Endothelial cell of umbilical vein (primary cell): ENCODE measurements around the gene DRAP1. TPM values are rescaled to one million over a fixed set of nuclear protein-coding genes. Genes with fewer than 3 reads are reported as not detected.

ENCODE experiments used
- BruUV-seq: library from RNA; stranded (reverse); fragments of 400-500 nt; replicated peaks from 2 replicates; lab custom pipeline; 2021; lab: Mats Ljungman, UMichigan
- CTCF ChIA-PET: fragments of 300-600, 350-600 bp; sonication (Branson Sonifier 250); formaldehyde crosslinking; loops from one replicate; lab custom pipeline; 2021; ENCODE audit warnings: antibody characterized with exemption, inconsistent platforms; lab: Charles Lee
- POLR2A ChIA-PET: fragments of 300-600, 350-600 bp; sonication (Branson Sonifier 250); formaldehyde crosslinking; loops from one replicate; lab custom pipeline; 2021; ENCODE audit warnings: antibody characterized with exemption, inconsistent platforms; lab: Charles Lee
- DNase-seq: peaks from one replicate; pipeline ENCODE4 v3.0.0-alpha.2; 2011; ENCODE audit warnings: low read depth, low spot score
- FAIRE-seq: peaks from 2 replicates; lab custom pipeline; 2011; peaks lifted over from hg19 to GRCh38; lab: Jason Lieb, UNC
- H2AFZ ChIP-seq: 2 replicates; pipeline ENCODE4 v1.6.0; 2012; ENCODE audit warnings: low read depth, low read length, control low read depth, inconsistent platforms
- H3K27ac ChIP-seq: 2 replicates; pipeline ENCODE4 v1.5.1; 2011; ENCODE audit warnings: low read depth, mild to moderate bottlenecking, control low read depth, low read length, moderate library complexity; ENCODE audit not compliant: insufficient read depth
- H3K27me3 ChIP-seq, 2 experiments: 2 replicates each; pipeline versions ENCODE4 v1.6.0 to v1.6.1; 2011; ENCODE audit warnings: low read length in 2 of 2, mixed read lengths in 1 of 2; ENCODE audit not compliant: control insufficient read depth in 2 of 2, insufficient read depth in 2 of 2
- H3K36me3 ChIP-seq, 2 experiments: 2 replicates in 1 of 2; 3 replicates in 1 of 2; pipeline ENCODE4 v1.5.1; 2011; ENCODE audit warnings: low read length in 2 of 2, mild to moderate bottlenecking in 1 of 2, moderate library complexity in 1 of 2; ENCODE audit not compliant: control insufficient read depth in 2 of 2, insufficient read depth in 2 of 2; ENCODE audit errors: extremely low read depth in 1 of 2
- H3K4me1 ChIP-seq: 3 replicates; pipeline ENCODE4 v1.5.1; 2011; ENCODE audit warnings: mild to moderate bottlenecking, low read length; ENCODE audit not compliant: control insufficient read depth, insufficient read depth; ENCODE audit errors: extremely low read depth
- H3K4me2 ChIP-seq: 2 replicates; pipeline ENCODE4 v1.6.1; 2011; ENCODE audit warnings: low read length, control low read depth, mixed read lengths; ENCODE audit not compliant: insufficient read depth
- H3K4me3 ChIP-seq, 3 experiments: fragments of 200-600 bp in 1 of 3; sonication (generic), shearing (Covaris generic) in 1 of 3; replicated peaks in 1 of 3; 2 replicates each; pipeline ENCODE4 v1.5.1; 2011 to 2016; ENCODE audit warnings: control low read depth in 3 of 3, low read length in 3 of 3, mild to moderate bottlenecking in 2 of 3, inconsistent platforms in 1 of 3, low read depth in 1 of 3, moderate library complexity in 1 of 3; ENCODE audit not compliant: insufficient read depth in 1 of 3
- H3K79me2 ChIP-seq: 2 replicates; pipeline ENCODE4 v1.6.0; 2012; ENCODE audit warnings: low read length, inconsistent platforms; ENCODE audit not compliant: control insufficient read depth, insufficient read depth
- H3K9ac ChIP-seq: replicated peaks from 2 replicates; pipeline ENCODE3; 2011; ENCODE audit warnings: low read length, control low read depth; ENCODE audit not compliant: insufficient read depth; ENCODE audit errors: extremely low read depth
- H3K9me1 ChIP-seq: replicated peaks from 3 replicates; pipeline ENCODE4 v1.6.0; 2011; ENCODE audit warnings: mild to moderate bottlenecking, low read length; ENCODE audit not compliant: control insufficient read depth, insufficient read depth; ENCODE audit errors: extremely low read depth
- H3K9me3 ChIP-seq: replicated peaks from 2 replicates; pipeline ENCODE4 v1.5.1; 2012; ENCODE audit warnings: low read length, inconsistent platforms; ENCODE audit not compliant: control insufficient read depth, insufficient read depth
- H4K20me1 ChIP-seq: replicated peaks from 2 replicates; pipeline ENCODE3; 2011; ENCODE audit warnings: mild to moderate bottlenecking, low read length; ENCODE audit not compliant: control insufficient read depth, insufficient read depth; ENCODE audit errors: extremely low read depth
- CTCF ChIP-seq, 2 donors: IDR thresholded peaks; 1 replicate in 1 of 2; 2 replicates in 1 of 2; pipeline ENCODE4 v1.5.1; 2011; ENCODE audit warnings: low read length in 2 of 2, mild to moderate bottlenecking in 2 of 2, moderate library complexity in 2 of 2, control low read depth in 1 of 2, inconsistent platforms in 1 of 2, low read depth in 1 of 2; ENCODE audit not compliant: insufficient read depth in 1 of 2; ENCODE audit errors: extremely low read depth in 1 of 2
- EZH2 ChIP-seq: IDR thresholded peaks from 2 replicates; pipeline ENCODE4 v1.6.1; 2012; ENCODE audit warnings: borderline replicate concordance, low read depth, mild to moderate bottlenecking, moderate library complexity, low read length, inconsistent platforms; ENCODE audit not compliant: severe bottlenecking
- FOS ChIP-seq: IDR thresholded peaks from 2 replicates; pipeline ENCODE4 v1.6.1; 2011; ENCODE audit warnings: mild to moderate bottlenecking, low read length, moderate library complexity, borderline replicate concordance; ENCODE audit not compliant: insufficient read depth
- GATA2 ChIP-seq: IDR thresholded peaks from 2 replicates; pipeline ENCODE4 v1.7.0; 2011; ENCODE audit warnings: low read depth, mild to moderate bottlenecking, moderate library complexity, mixed read lengths, low read length; ENCODE audit not compliant: insufficient read length, insufficient read depth
- JUN ChIP-seq: IDR thresholded peaks from 2 replicates; pipeline ENCODE4 v1.6.1; 2011; ENCODE audit warnings: borderline replicate concordance, low read depth; ENCODE audit not compliant: insufficient read length, insufficient read depth
- MAX ChIP-seq: IDR thresholded peaks from 2 replicates; pipeline ENCODE4 v1.6.1; 2011; ENCODE audit not compliant: insufficient read depth, insufficient read length
- MYC ChIP-seq: IDR thresholded peaks from one replicate; pipeline ENCODE4 v1.6.1; 2011; ENCODE audit warnings: mild to moderate bottlenecking, low read depth, low read length
- POLR2A ChIP-seq: IDR thresholded peaks from 2 replicates; pipeline ENCODE4 v1.6.1; 2012; ENCODE audit warnings: low read depth, mild to moderate bottlenecking, control low read depth, low read length
- POLR2AphosphoS5 ChIP-seq: IDR thresholded peaks from 2 replicates; pipeline ENCODE4 v1.6.1; 2012; ENCODE audit warnings: low read depth, mild to moderate bottlenecking, control low read depth, low read length, moderate library complexity; ENCODE audit not compliant: insufficient read depth
- dilution Hi-C: fragments of 300-500 bp; cut with MboI; formaldehyde crosslinking; loops from one replicate; pipeline ENCODE4 v1.15.0; 2019; ENCODE audit warnings: low sequenced_read_pairs; ENCODE audit not compliant: extremely low pct_ligation_motif_present
- intact Hi-C: fragments of 100-400 bp; cut with micrococcal nuclease; formaldehyde crosslinking; loops from one replicate; pipeline ENCODE4 v1.10.0; 2022
- polyA plus RNA-seq, 4 experiments: library from polyadenylated mRNA; depleted of rRNA in 3 of 4; stranded (reverse) in 3 of 4; unstranded in 1 of 4; fragments of >200 nt; gene quantifications; 2 replicates each; pipeline versions ENCODE4 v1.2.1 to v1.2.3, GENCODE V29; 2011 to 2012; ENCODE audit warnings: missing spikeins in 1 of 4
- total RNA-seq: library from RNA; stranded (reverse); gene quantifications from 2 replicates; pipeline ENCODE4 v1.2.3, GENCODE V29; 2021

The DRAP1 gene
- total and polyA plus RNA-seq, 2 donors (not counting 3 experiments of a cell fraction or from before 2014, with no cell fraction given) = 74.9 to 114 TPM

GRCh38 chr11:65880027-65880426, 39.2 kb upstream of the DRAP1 start:
- FAIRE-seq (no peak), DNase-seq (no peak)
- Histone ChIP-seq H3K9me3 (no peaks in the 10 kb centered on the region), H3K79me2 (no peaks in the 10 kb centered on the region), H2AFZ (no peak overlapping the region), H3K4me2 (no peak overlapping the region), H3K9me1 (no peaks in the 10 kb centered on the region), H4K20me1 (no peaks in the 10 kb centered on the region), H3K9ac (no peak overlapping the region), H3K4me3 (no peak overlapping the region), H3K4me1 (no peaks in the 10 kb centered on the region), H3K27me3 (no peaks in the 10 kb centered on the region), H3K36me3 (peaks cover 4 to 23% of the 10 kb centered on the region in 2 experiments), H3K27ac (no peak overlapping the region)
- POLR2A ChIA-PET = no interaction called here
- CTCF ChIA-PET = interaction anchor here (1.1 to 1.6 kb wide), 3 partner anchors 9 to 22 kb away, joined by 3 to 5 read pairs (median 4); partner anchors contain the start of gene FIBP
- dilution Hi-C loops (no loop called here), intact Hi-C loops (no loop called here)
- no peak for TF ChIP-seq JUN
- no peak for TF ChIP-seq CTCF (IDR thresholded peaks at IDR 0.05; ENCODE audit: extremely low read depth in 1 of 2, insufficient read depth in 1 of 2, low read depth in 1 of 2, low read length in 2 of 2)
- no peak for TF ChIP-seq POLR2AphosphoS5
- TF ChIP-seq FOS = no peak
- no peak for TF ChIP-seq EZH2
- no peak for TF ChIP-seq MAX
- no peak for TF ChIP-seq GATA2
- no peak for TF ChIP-seq MYC
- TF ChIP-seq POLR2A = no peak
- no TSS peak for BruUV-seq
